ENCODE results near the gene NNT. TPM values are rescaled to one million over a fixed set of nuclear protein-coding genes. Genes with fewer than 3 reads are reported as not detected.
A peak's percentile ranks its signal among the peaks of the same experiment; 100 is the strongest.

Gene NNT
- total RNA-seq, 1 experiment from 2014 or later: 112 TPM

DNA sequence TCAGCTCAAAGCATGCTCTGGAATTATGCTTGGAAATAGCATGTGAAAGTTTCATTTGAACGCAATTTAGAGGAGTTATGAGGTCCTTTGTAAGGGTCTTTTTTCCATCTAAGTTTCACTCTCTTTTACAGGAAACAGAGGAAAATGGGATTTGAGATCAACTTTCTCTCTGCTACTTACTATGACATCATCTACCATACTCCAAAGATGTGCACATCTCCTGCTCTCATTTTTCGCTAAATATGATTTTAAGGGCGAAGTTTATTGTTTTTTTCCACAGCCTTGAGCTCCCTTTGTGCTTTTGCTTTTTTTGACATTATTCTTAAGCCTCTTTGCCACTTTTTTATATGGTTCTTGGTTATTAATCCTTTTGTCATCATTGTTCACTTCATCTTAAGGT lies 125.6 kb downstream of the NNT start:
- no peak for DNase-seq
- intact Hi-C loops (cut with micrococcal nuclease; ENCODE audit: unreplicated experiment): no loop called here
- Histone ChIP-seq H2AFZ (no peak overlapping the region), H3K4me1 (replicated peaks; ENCODE audit: insufficient read depth) (no peaks in the 10 kb centered on the region), H4K20me1 (ENCODE audit: insufficient read depth) (no peaks in the 10 kb centered on the region), H3K27me3 (ENCODE audit: insufficient read depth, low read depth) (peaks cover 15% of the 10 kb centered on the region; the same call in 1 of the 2 replicates), H3K4me3 (no peak overlapping the region), H3K27ac (no peak overlapping the region), H3K9me3 (ENCODE audit: insufficient read depth, low read depth) (no peaks in the 10 kb centered on the region), H3K79me2 (ENCODE audit: low read depth) (no peaks in the 10 kb centered on the region), H3K4me2 (no peak overlapping the region), H3K36me3 (ENCODE audit: low read depth) (no peaks in the 10 kb centered on the region), H3K9me2 (ENCODE audit: insufficient read depth) (no peaks in the 10 kb centered on the region), H3F3A (ENCODE audit: insufficient read depth, low read depth) (no peaks in the 10 kb centered on the region)
- TF ChIP-seq, protein P1, sequence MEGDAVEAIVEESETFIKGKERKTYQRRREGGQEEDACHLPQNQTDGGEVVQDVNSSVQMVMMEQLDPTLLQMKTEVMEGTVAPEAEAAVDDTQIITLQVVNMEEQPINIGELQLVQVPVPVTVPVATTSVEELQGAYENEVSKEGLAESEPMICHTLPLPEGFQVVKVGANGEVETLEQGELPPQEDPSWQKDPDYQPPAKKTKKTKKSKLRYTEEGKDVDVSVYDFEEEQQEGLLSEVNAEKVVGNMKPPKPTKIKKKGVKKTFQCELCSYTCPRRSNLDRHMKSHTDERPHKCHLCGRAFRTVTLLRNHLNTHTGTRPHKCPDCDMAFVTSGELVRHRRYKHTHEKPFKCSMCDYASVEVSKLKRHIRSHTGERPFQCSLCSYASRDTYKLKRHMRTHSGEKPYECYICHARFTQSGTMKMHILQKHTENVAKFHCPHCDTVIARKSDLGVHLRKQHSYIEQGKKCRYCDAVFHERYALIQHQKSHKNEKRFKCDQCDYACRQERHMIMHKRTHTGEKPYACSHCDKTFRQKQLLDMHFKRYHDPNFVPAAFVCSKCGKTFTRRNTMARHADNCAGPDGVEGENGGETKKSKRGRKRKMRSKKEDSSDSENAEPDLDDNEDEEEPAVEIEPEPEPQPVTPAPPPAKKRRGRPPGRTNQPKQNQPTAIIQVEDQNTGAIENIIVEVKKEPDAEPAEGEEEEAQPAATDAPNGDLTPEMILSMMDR (conservative IDR thresholded peaks at IDR 0.05): no peak
- no peak for TF ChIP-seq EZH2 (IDR thresholded peaks at IDR 0.05; ENCODE audit: low read depth)
- no TSS peak for BruUV-seq (replicated peaks)
- POLR2A ChIA-PET (ENCODE audit: unreplicated experiment): no interaction called here
- CTCF ChIA-PET: no interaction called here

DNA sequence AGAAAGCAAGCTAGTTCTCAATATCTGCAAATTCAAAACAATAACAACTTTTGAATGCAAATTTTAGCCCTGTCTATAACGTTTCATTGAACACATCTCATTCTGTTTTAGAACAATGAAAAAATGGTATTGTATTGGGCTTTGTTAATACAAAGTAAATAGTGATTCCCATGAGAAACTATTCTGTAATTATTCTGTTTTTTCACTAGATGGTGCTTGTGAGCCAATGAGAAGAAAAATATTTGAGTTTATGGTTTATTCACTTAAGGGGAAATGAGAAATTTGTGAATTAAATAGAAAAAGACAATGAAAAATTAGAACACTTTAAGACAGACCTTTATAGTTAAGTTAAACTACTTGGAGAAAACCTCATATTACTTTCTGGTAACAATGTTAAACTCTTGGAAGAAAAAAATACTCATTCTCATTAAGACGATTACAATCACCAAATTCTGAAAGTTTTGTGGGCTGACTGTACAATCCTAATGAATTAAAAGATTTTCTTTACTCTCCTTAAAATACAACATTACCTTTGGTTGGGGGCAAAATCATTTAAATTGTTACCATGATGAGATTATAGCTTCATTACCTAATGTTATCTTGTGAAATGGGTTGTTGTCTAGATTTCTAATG lies 127.0 kb downstream of the NNT start:
- ChIA-PET CTCF (interaction anchor here (1.4 kb wide), 1 partner anchor 602 kb away, joined by 4 read pairs; no protein-coding TSS in a partner anchor), POLR2A (ENCODE audit: unreplicated experiment) (no interaction called here)
- TF ChIP-seq, protein P1 (conservative IDR thresholded peaks at IDR 0.05): peak; percentile 90
- no peak for TF ChIP-seq EZH2 (IDR thresholded peaks at IDR 0.05; ENCODE audit: low read depth)
- Histone ChIP-seq H4K20me1 (ENCODE audit: insufficient read depth) (no peaks in the 10 kb centered on the region), H3F3A (ENCODE audit: insufficient read depth, low read depth) (no peaks in the 10 kb centered on the region), H3K79me2 (ENCODE audit: low read depth) (no peaks in the 10 kb centered on the region), H3K4me1 (replicated peaks; ENCODE audit: insufficient read depth) (no peaks in the 10 kb centered on the region), H3K36me3 (ENCODE audit: low read depth) (no peaks in the 10 kb centered on the region), H3K4me3 (no peak overlapping the region), H3K9me3 (ENCODE audit: insufficient read depth, low read depth) (no peaks in the 10 kb centered on the region), H3K27ac (no peak overlapping the region), H3K4me2 (no peak overlapping the region), H3K27me3 (ENCODE audit: insufficient read depth, low read depth) (peaks cover 26% of the 10 kb centered on the region; the same call in 1 of the 2 replicates), H3K9me2 (ENCODE audit: insufficient read depth) (no peaks in the 10 kb centered on the region), H2AFZ (no peak overlapping the region)
- no peak for DNase-seq
- BruUV-seq (replicated peaks): no TSS peak
- intact Hi-C loops (cut with micrococcal nuclease; ENCODE audit: unreplicated experiment): loop anchor here (2.0 to 5.0 kb wide), 3 partner anchors 62 to 1045 kb away; no protein-coding TSS in a partner anchor

GRCh38 chr5:43730832-43731342 lies 127.9 kb downstream of the NNT start:
- H3K36me3 ChIP-seq (ENCODE audit: low read depth): no peaks in the 10 kb centered on the region
- DNase-seq: peak in 1 of 2 experiments; percentile 27
- H2AFZ ChIP-seq: no peak overlapping the region
- CTCF ChIA-PET: interaction anchor here (1.4 kb wide), 1 partner anchor 601 kb away, joined by 4 read pairs; no protein-coding TSS in a partner anchor
- H3K79me2 ChIP-seq (ENCODE audit: low read depth): no peaks in the 10 kb centered on the region
- H3K4me1 ChIP-seq (replicated peaks; ENCODE audit: insufficient read depth): no peaks in the 10 kb centered on the region
- H3K4me3 ChIP-seq: no peak overlapping the region
- BruUV-seq (replicated peaks): no TSS peak
- intact Hi-C loops (cut with micrococcal nuclease; ENCODE audit: unreplicated experiment): loop anchor here (2.0 to 5.0 kb wide), 3 partner anchors 61 to 1044 kb away; no protein-coding TSS in a partner anchor
- no peaks in the 10 kb centered on the region for H3K9me2 ChIP-seq (ENCODE audit: insufficient read depth)
- POLR2A ChIA-PET (ENCODE audit: unreplicated experiment): no interaction called here
- no peak overlapping the region for H3K27ac ChIP-seq
- H4K20me1 ChIP-seq (ENCODE audit: insufficient read depth): no peaks in the 10 kb centered on the region
- H3K4me2 ChIP-seq: no peak overlapping the region
- peaks cover 26% of the 10 kb centered on the region; the same call in 1 of the 2 replicates for H3K27me3 ChIP-seq (ENCODE audit: insufficient read depth, low read depth)
- H3F3A ChIP-seq (ENCODE audit: insufficient read depth, low read depth): no peaks in the 10 kb centered on the region
- H3K9me3 ChIP-seq (ENCODE audit: insufficient read depth, low read depth): no peaks in the 10 kb centered on the region
- TF ChIP-seq, protein P1 (conservative IDR thresholded peaks at IDR 0.05): no peak
- no peak for TF ChIP-seq EZH2 (IDR thresholded peaks at IDR 0.05; ENCODE audit: low read depth)

Measured in PC-9 (cell line).